GM21717 (cell line): ENCODE measurements around the gene SLC39A5.

Experiments
- ATAC-seq: cut with Tn5 transposase; IDR thresholded peaks from one replicate; pipeline ENCODE4 v1.9.1; 2021; ENCODE audit warnings: mild to moderate bottlenecking, moderate library complexity; ENCODE audit not compliant: unreplicated experiment

SLC39A5 gene

GRCh38 chr12:56212361-56212760, 17.5 kb upstream of the SLC39A5 start:
- ATAC-seq, result no peak

- no peak for ATAC-seq
These were observed 16.0 kb upstream of the SLC39A5 start for GRCh38 chr12:56213878-56214277.

GRCh38 chr12:56216461-56216860, 13.4 kb upstream of the SLC39A5 start:
- no peak for ATAC-seq

GRCh38 chr12:56219840-56220239, 10.0 kb upstream of the SLC39A5 start:
- ATAC-seq, result no peak

- no peak for ATAC-seq
These were observed 9.1 kb upstream of the SLC39A5 start for GRCh38 chr12:56220611-56221231.

- peak; percentile 24 for ATAC-seq
These were observed 8.6 kb upstream of the SLC39A5 start for GRCh38 chr12:56221232-56221756.

- peak; percentile 78 for ATAC-seq
These were observed 7.9 kb upstream of the SLC39A5 start, which contains the start of gene RNF41 for GRCh38 chr12:56221757-56222530. TSS of gene RNF41 (minus strand) at chr12:56221922. CDS start at chr12:56214047, 7,875 bp downstream.

- ATAC-seq, result no peak
These were observed 7.3 kb upstream of the SLC39A5 start for GRCh38 chr12:56222531-56222895.

GRCh38 chr12:56223571-56224101, 6.2 kb upstream of the SLC39A5 start:
- ATAC-seq, result no peak

GRCh38 chr12:56224102-56224701, 5.6 kb upstream of the SLC39A5 start, which contains the start of gene NABP2:
TSS of gene NABP2 (plus strand) at chr12:56224342. CDS start at chr12:56224857, 515 bp downstream.
- ATAC-seq, result peak; percentile 68

- no peak for ATAC-seq
These were observed 4.9 kb upstream of the SLC39A5 start for GRCh38 chr12:56224954-56225353.

- no peak for ATAC-seq
These were observed 769 bp upstream of the SLC39A5 start for GRCh38 chr12:56229082-56229481.

GRCh38 chr12:56230432-56231183, 757 bp downstream of the SLC39A5 start:
- ATAC-seq, result no peak

GRCh38 chr12:56231184-56231582, 1.3 kb downstream of the SLC39A5 start:
- ATAC-seq, result no peak

- ATAC-seq, result no peak
These were observed 5.0 kb downstream of the SLC39A5 start for GRCh38 chr12:56234746-56235436.

GRCh38 chr12:56236091-56236490, 6.2 kb downstream of the SLC39A5 start:
- no peak for ATAC-seq

GRCh38 chr12:56236985-56237384, 7.1 kb downstream of the SLC39A5 start:
- no peak for ATAC-seq

- no peak for ATAC-seq
These were observed 7.7 kb downstream of the SLC39A5 start for GRCh38 chr12:56237552-56237951.

- no peak for ATAC-seq
These were observed 11.8 kb downstream of the SLC39A5 start for GRCh38 chr12:56241424-56242303.
